WTC11 (cell line): ENCODE data around the gene OPTC. TPM values are rescaled to one million over a fixed set of nuclear protein-coding genes. Genes with fewer than 3 reads are reported as not detected.
A peak's percentile ranks its signal among the peaks of the same experiment; 100 is the strongest.

Experiments
- ATAC-seq: fragments of 200-7000 bp; cut with Tn5 transposase; 2 replicates; pipeline ENCODE4 v1.10.0; 2021; ENCODE audit warnings: mild to moderate bottlenecking, moderate library complexity
- CTCF ChIA-PET: fragments of 300-600 bp; sonication (Branson Sonifier 250); formaldehyde crosslinking; loops from one replicate; lab custom pipeline; 2021; ENCODE audit warnings: antibody characterized with exemption; lab: Charles Lee
- POLR2A ChIA-PET: fragments of 350-600 bp; sonication (Branson Sonifier 250); formaldehyde crosslinking; loops from one replicate; lab custom pipeline; 2021; ENCODE audit warnings: antibody characterized with exemption; lab: Charles Lee
- DNase-seq: peaks from one replicate; pipeline ENCODE4 v3.0.0; 2021; ENCODE audit warnings: low spot score
- H3K27ac Mint-ChIP-seq: 2 replicates; pipeline ENCODE4 v1.8.0; 2021; ENCODE audit warnings: mixed read lengths
- H3K27me3 Mint-ChIP-seq: 2 replicates; pipeline ENCODE4 v1.8.0; 2021; ENCODE audit warnings: low read depth, mild to moderate bottlenecking, moderate library complexity, mixed read lengths
- H3K36me3 Mint-ChIP-seq: 2 replicates; pipeline ENCODE4 v1.8.0; 2021; ENCODE audit warnings: mixed read lengths
- H3K4me1 Mint-ChIP-seq: 2 replicates; pipeline ENCODE4 v1.8.0; 2022; ENCODE audit warnings: mixed read lengths
- H3K4me3 Mint-ChIP-seq: 2 replicates; pipeline ENCODE4 v1.8.0; 2021; ENCODE audit warnings: mild to moderate bottlenecking, moderate library complexity, mixed read lengths
- H3K9me3 Mint-ChIP-seq: 2 replicates; pipeline ENCODE4 v1.8.0; 2021; ENCODE audit warnings: mixed read lengths
- ATF1 ChIP-seq: sonication (generic); formaldehyde crosslinking; IDR thresholded peaks from 2 replicates; pipeline ENCODE4 v1.8.1; 2023; ENCODE audit warnings: mild to moderate bottlenecking, moderate library complexity, missing genetic modification reagents
- CREM ChIP-seq: sonication (generic); formaldehyde crosslinking; IDR thresholded peaks from 2 replicates; pipeline ENCODE4 v1.8.1; 2022; ENCODE audit warnings: mild to moderate bottlenecking, missing genetic modification reagents, moderate library complexity
- E2F4 ChIP-seq: sonication (generic); formaldehyde crosslinking; IDR thresholded peaks from 2 replicates; pipeline ENCODE4 v1.8.1; 2022; ENCODE audit warnings: low read depth, mild to moderate bottlenecking, moderate library complexity, missing genetic modification reagents, borderline replicate concordance
- E2F5 ChIP-seq: sonication (generic); formaldehyde crosslinking; IDR thresholded peaks from 2 replicates; pipeline ENCODE4 v1.8.1; 2022; ENCODE audit warnings: mild to moderate bottlenecking, moderate library complexity, missing genetic modification reagents
- ESRRA ChIP-seq: sonication (generic); formaldehyde crosslinking; IDR thresholded peaks from 2 replicates; pipeline ENCODE4 v1.8.1; 2022; ENCODE audit warnings: mild to moderate bottlenecking, missing genetic modification reagents, borderline replicate concordance
- HMGA2 ChIP-seq: fragments of 250-450 bp; sonication (Bioruptor Pico); IDR thresholded peaks from 2 replicates; pipeline ENCODE4 v1.4.0; 2021; ENCODE audit warnings: mild to moderate bottlenecking, moderate library complexity
- HMGXB4 ChIP-seq: sonication (generic); formaldehyde crosslinking; IDR thresholded peaks from 2 replicates; pipeline ENCODE4 v1.8.1; 2023; ENCODE audit warnings: mild to moderate bottlenecking, moderate library complexity, missing genetic modification reagents
- JAZF1 ChIP-seq: fragments of 250-450 bp; sonication (Bioruptor Pico); IDR thresholded peaks from 2 replicates; pipeline ENCODE4 v1.9.0; 2021; ENCODE audit warnings: moderate library complexity, mild to moderate bottlenecking, inconsistent platforms
- MXD4 ChIP-seq: fragments of 250-450 bp; sonication (Bioruptor Pico); IDR thresholded peaks from 2 replicates; pipeline ENCODE4 v1.8.0; 2021; ENCODE audit warnings: mild to moderate bottlenecking, moderate library complexity, borderline replicate concordance
- MYBL2 ChIP-seq: sonication (generic); formaldehyde crosslinking; IDR thresholded peaks from 2 replicates; pipeline ENCODE4 v1.8.1; 2023; ENCODE audit warnings: mild to moderate bottlenecking, moderate library complexity, missing genetic modification reagents
- NFATC4 ChIP-seq: fragments of 250-450 bp; sonication (Bioruptor Pico); IDR thresholded peaks from 2 replicates; pipeline ENCODE4 v1.9.0; 2021; ENCODE audit warnings: mild to moderate bottlenecking
- NFE2L1 ChIP-seq: sonication (generic); formaldehyde crosslinking; IDR thresholded peaks from 2 replicates; pipeline ENCODE4 v1.8.1; 2023; ENCODE audit warnings: missing genetic modification reagents
- PRRX2 ChIP-seq: fragments of 250-450 bp; sonication (Bioruptor Pico); IDR thresholded peaks from 2 replicates; pipeline ENCODE4 v1.8.0; 2021; ENCODE audit warnings: mild to moderate bottlenecking
- SMAD3 ChIP-seq: sonication (generic); formaldehyde crosslinking; IDR thresholded peaks from 2 replicates; pipeline ENCODE4 v1.8.0; 2022; ENCODE audit warnings: missing genetic modification reagents, mild to moderate bottlenecking, borderline replicate concordance
- TEAD1 ChIP-seq: sonication (generic); formaldehyde crosslinking; IDR thresholded peaks from 2 replicates; pipeline ENCODE4 v1.8.0; 2022; ENCODE audit warnings: mild to moderate bottlenecking, missing genetic modification reagents
- ZBTB21 ChIP-seq: sonication (generic); formaldehyde crosslinking; IDR thresholded peaks from 2 replicates; pipeline ENCODE4 v1.8.1; 2023; ENCODE audit warnings: mild to moderate bottlenecking, missing genetic modification reagents, borderline replicate concordance
- ZNF281 ChIP-seq: sonication (generic); formaldehyde crosslinking; IDR thresholded peaks from 2 replicates; pipeline ENCODE4 v1.8.0; 2023; ENCODE audit warnings: mild to moderate bottlenecking, missing genetic modification reagents
- ZNF317 ChIP-seq: sonication (generic); formaldehyde crosslinking; IDR thresholded peaks from 2 replicates; pipeline ENCODE4 v1.8.1; 2023; ENCODE audit warnings: low read depth, mild to moderate bottlenecking, moderate library complexity, missing genetic modification reagents, borderline replicate concordance
- ZNF396 ChIP-seq: fragments of 250-450 bp; sonication (Bioruptor Pico); IDR thresholded peaks from 2 replicates; pipeline ENCODE4 v1.8.0; 2021; ENCODE audit warnings: mild to moderate bottlenecking, moderate library complexity, borderline replicate concordance
- total RNA-seq: library from RNA; stranded (reverse); gene quantifications from 3 replicates; pipeline ENCODE4 v1.2.3, GENCODE V29; 2021
- TF ChIP-seq, protein P1 (sequence below): sonication (generic); formaldehyde crosslinking; conservative IDR thresholded peaks from 2 replicates; pipeline ENCODE4 v1.8.1; 2022; ENCODE audit warnings: mild to moderate bottlenecking, missing genetic modification reagents
- TF ChIP-seq, protein P2 (sequence below): sonication (generic); formaldehyde crosslinking; IDR thresholded peaks from 2 replicates; pipeline ENCODE4 v1.8.0; 2022; ENCODE audit warnings: mild to moderate bottlenecking, missing genetic modification reagents

OPTC gene
- total RNA-seq, 1 experiment from 2014 or later, result 0.55 TPM

DNA sequence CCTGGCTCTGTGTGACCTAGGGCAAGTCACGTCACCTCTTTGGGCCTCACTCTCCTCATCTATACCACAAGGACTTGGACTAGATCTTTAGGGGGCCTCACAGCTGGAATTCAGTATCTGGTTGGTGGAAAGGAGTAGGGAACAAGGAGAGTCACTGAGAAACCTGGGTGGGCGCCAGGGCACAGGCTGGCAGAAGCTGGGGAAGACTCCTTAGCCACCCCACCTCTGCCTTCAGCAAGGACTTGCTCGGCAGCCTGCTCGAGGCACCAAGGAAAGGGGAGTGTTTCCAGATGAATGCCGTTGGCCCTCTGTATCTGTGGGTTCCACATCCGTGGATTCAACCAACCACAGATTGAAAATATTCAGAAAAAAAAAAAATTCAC lies 1.2 kb upstream of the OPTC start:
- peaks cover 3% of the 10 kb centered on the region for H3K27me3 Mint-ChIP-seq
- H3K4me1 Mint-ChIP-seq, result peaks cover 23% of the 10 kb centered on the region
- no peak for ATAC-seq
- DNase-seq, result no peak
- no peaks in the 10 kb centered on the region for H3K36me3 Mint-ChIP-seq
- H3K4me3 Mint-ChIP-seq, result no peak overlapping the region
- TF ChIP-seq TEAD1 (CRISPR knock-in tag) (no peak), E2F5 (CRISPR knock-in tag) (no peak), JAZF1 (CRISPR knock-in tag) (no peak), ZBTB21 (no peak), HMGXB4 (CRISPR knock-in tag) (no peak), E2F4 (no peak), NFATC4 (CRISPR knock-in tag) (no peak), NFE2L1 (CRISPR knock-in tag) (no peak), CREM (CRISPR knock-in tag) (no peak), PRRX2 (CRISPR knock-in tag) (no peak), ZNF396 (CRISPR knock-in tag) (no peak), HMGA2 (CRISPR knock-in tag) (no peak), MXD4 (CRISPR knock-in tag) (no peak)
- TF ChIP-seq, protein P1, sequence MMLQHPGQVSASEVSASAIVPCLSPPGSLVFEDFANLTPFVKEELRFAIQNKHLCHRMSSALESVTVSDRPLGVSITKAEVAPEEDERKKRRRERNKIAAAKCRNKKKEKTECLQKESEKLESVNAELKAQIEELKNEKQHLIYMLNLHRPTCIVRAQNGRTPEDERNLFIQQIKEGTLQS (CRISPR knock-in tag), result no peak
- TF ChIP-seq, protein P2, sequence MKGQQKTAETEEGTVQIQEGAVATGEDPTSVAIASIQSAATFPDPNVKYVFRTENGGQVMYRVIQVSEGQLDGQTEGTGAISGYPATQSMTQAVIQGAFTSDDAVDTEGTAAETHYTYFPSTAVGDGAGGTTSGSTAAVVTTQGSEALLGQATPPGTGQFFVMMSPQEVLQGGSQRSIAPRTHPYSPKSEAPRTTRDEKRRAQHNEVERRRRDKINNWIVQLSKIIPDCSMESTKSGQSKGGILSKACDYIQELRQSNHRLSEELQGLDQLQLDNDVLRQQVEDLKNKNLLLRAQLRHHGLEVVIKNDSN (CRISPR knock-in tag), result no peak
- POLR2A ChIA-PET, result no interaction called here
- H3K9me3 Mint-ChIP-seq, result no peaks in the 10 kb centered on the region
- no peak overlapping the region for H3K27ac Mint-ChIP-seq
- CTCF ChIA-PET, result interaction anchor here (1.5 to 1.6 kb wide), 3 partner anchors 11 to 152 kb away, joined by 6 to 11 read pairs (median 7); no protein-coding TSS in a partner anchor

DNA sequence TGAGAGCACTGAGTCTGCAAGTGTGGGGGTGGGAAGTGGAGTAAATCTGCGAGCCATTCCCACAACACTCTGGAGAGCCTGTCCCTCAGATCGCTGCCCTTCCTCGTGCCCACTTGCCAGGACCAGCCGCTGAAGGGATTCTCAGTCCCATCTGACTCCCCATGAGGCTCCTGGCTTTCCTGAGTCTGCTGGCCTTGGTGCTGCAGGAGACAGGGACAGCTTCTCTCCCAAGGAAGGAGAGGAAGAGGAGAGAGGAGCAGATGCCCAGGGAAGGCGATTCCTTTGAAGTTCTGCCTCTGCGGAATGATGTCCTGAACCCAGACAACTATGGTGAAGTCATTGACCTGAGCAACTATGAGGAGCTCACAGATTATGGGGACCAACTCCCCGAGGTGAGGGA lies 1.9 kb downstream of the OPTC start:
- TF ChIP-seq SMAD3 (CRISPR knock-in tag) (no peak), E2F5 (CRISPR knock-in tag) (no peak), MYBL2 (CRISPR knock-in tag) (no peak), ATF1 (CRISPR knock-in tag) (no peak), PRRX2 (CRISPR knock-in tag) (no peak), ESRRA (CRISPR knock-in tag) (no peak), ZNF317 (0 out of 2 replicates have a peak, but pooled peaks have one; percentile 22), ZNF281 (no peak)
- H3K4me3 Mint-ChIP-seq, result no peak overlapping the region
- POLR2A ChIA-PET, result no interaction called here
- H3K36me3 Mint-ChIP-seq, result peaks cover 2% of the 10 kb centered on the region
- CTCF ChIA-PET, result interaction anchor here (1.0 kb wide), 2 partner anchors 8 to 223 kb away, joined by 3 read pairs; no protein-coding TSS in a partner anchor
- H3K27me3 Mint-ChIP-seq, result peaks cover 3% of the 10 kb centered on the region
- H3K4me1 Mint-ChIP-seq, result peaks cover 23% of the 10 kb centered on the region
- no peak for DNase-seq
- ATAC-seq, result no peak
- no peak overlapping the region for H3K27ac Mint-ChIP-seq
- no peaks in the 10 kb centered on the region for H3K9me3 Mint-ChIP-seq
